Glutamatergic neuron (in vitro differentiated cells): ENCODE measurements around the gene APBB3. TPM values are rescaled to one million over a fixed set of nuclear protein-coding genes. Genes with fewer than 3 reads are reported as not detected.

Experiments used
- DNase-seq: peaks from one replicate; pipeline ENCODE4 v3.0.0; 2022
- H3K27ac Mint-ChIP-seq: one replicate; pipeline ENCODE4 v1.8.0; 2020; ENCODE audit warnings: mild to moderate bottlenecking, mixed read lengths, inconsistent platforms; ENCODE audit not compliant: unreplicated experiment
- H3K27me3 Mint-ChIP-seq: one replicate; pipeline ENCODE4 v1.8.0; 2020; ENCODE audit warnings: mild to moderate bottlenecking, moderate library complexity, mixed read lengths, inconsistent platforms; ENCODE audit not compliant: unreplicated experiment
- H3K36me3 Mint-ChIP-seq: one replicate; pipeline ENCODE4 v1.8.0; 2020; ENCODE audit warnings: mild to moderate bottlenecking, mixed read lengths, inconsistent platforms; ENCODE audit not compliant: unreplicated experiment
- H3K4me1 Mint-ChIP-seq: one replicate; pipeline ENCODE4 v1.8.0; 2020; ENCODE audit warnings: mild to moderate bottlenecking, low read depth, mixed read lengths, inconsistent platforms; ENCODE audit not compliant: unreplicated experiment
- H3K4me3 Mint-ChIP-seq: one replicate; pipeline ENCODE4 v1.8.0; 2020; ENCODE audit warnings: mild to moderate bottlenecking, mixed read lengths, inconsistent platforms; ENCODE audit not compliant: unreplicated experiment
- H3K9me3 Mint-ChIP-seq: one replicate; pipeline ENCODE4 v1.8.0; 2020; ENCODE audit warnings: mild to moderate bottlenecking, moderate library complexity, mixed read lengths, inconsistent platforms; ENCODE audit not compliant: unreplicated experiment
- CTCF ChIP-seq: fragments of 200-600 bp; sonication (generic); IDR thresholded peaks from one replicate; pipeline ENCODE4 v1.5.0; 2021; ENCODE audit not compliant: partially characterized antibody, unreplicated experiment
- total RNA-seq: library from RNA; stranded (reverse); fragmentation: NEBNext Ultra II Directional; extraction: Animal tissue kit (Norgen Biotek cat#: 25700); gene quantifications from one replicate; pipeline ENCODE4 v1.2.1, GENCODE V29; 2021; ENCODE audit not compliant: unreplicated experiment

Gene APBB3
- total RNA-seq, 1 donor from 2014 or later = 103 TPM

GRCh38 chr5:140549237-140550144 lies 14.9 kb downstream of the APBB3 start:
- peaks cover 6% of the 10 kb centered on the region for H3K27me3 Mint-ChIP-seq
- no peak overlapping the region for H3K27ac Mint-ChIP-seq
- H3K4me1 Mint-ChIP-seq = peaks cover 6% of the 10 kb centered on the region
- no peak for DNase-seq
- no peaks in the 10 kb centered on the region for H3K36me3 Mint-ChIP-seq
- H3K9me3 Mint-ChIP-seq = peaks cover 12% of the 10 kb centered on the region
- TF ChIP-seq CTCF = no peak
- H3K4me3 Mint-ChIP-seq = peak overlapping the region; percentile 68

GRCh38 chr5:140548791-140549190 lies 15.6 kb downstream of the APBB3 start:
- Mint-ChIP-seq H3K27me3 (peaks cover 6% of the 10 kb centered on the region), H3K27ac (no peak overlapping the region), H3K4me3 (peak overlapping the region; percentile 73), H3K36me3 (no peaks in the 10 kb centered on the region), H3K4me1 (peaks cover 6% of the 10 kb centered on the region), H3K9me3 (peaks cover 9% of the 10 kb centered on the region)
- no peak for DNase-seq
- no peak for TF ChIP-seq CTCF

GRCh38 chr5:140548300-140548688 lies 16.1 kb downstream of the APBB3 start:
- TF ChIP-seq CTCF = no peak
- H3K36me3 Mint-ChIP-seq = no peaks in the 10 kb centered on the region
- peaks cover 6% of the 10 kb centered on the region for H3K27me3 Mint-ChIP-seq
- H3K27ac Mint-ChIP-seq = peak overlapping the region; percentile 48
- peak overlapping the region; percentile 73 for H3K4me3 Mint-ChIP-seq
- H3K4me1 Mint-ChIP-seq = peaks cover 6% of the 10 kb centered on the region
- H3K9me3 Mint-ChIP-seq = peaks cover 9% of the 10 kb centered on the region
- DNase-seq = no peak

- TF ChIP-seq CTCF = peak; percentile 75
- H3K4me3 Mint-ChIP-seq = peak within 1 kb of the TSS; percentile 73
- peak; percentile 94 for DNase-seq
- peaks cover 6% of the 10 kb centered on the region for H3K4me1 Mint-ChIP-seq
- peaks cover 9% of the 10 kb centered on the region for H3K9me3 Mint-ChIP-seq
- peak within 1 kb of the TSS; percentile 66 for H3K27ac Mint-ChIP-seq
- peaks cover 6% of the 10 kb centered on the region for H3K27me3 Mint-ChIP-seq
- H3K36me3 Mint-ChIP-seq = no peaks in the 10 kb centered on the region
Measured at GRCh38 chr5:140547508-140548299, 16.7 kb downstream of the APBB3 start, which contains the start of gene EIF4EBP3. TSS of gene EIF4EBP3 (plus strand) at chr5:140547662. CDS start at chr5:140547738, 76 bp downstream.
